ENCODE data around the gene PKDREJ.

PKDREJ gene

GRCh38 chr22:46240073-46240472, 23.1 kb downstream of the PKDREJ start:
- H3K9ac ChIP-seq (ENCODE audit: low read depth in 1 of 2, low read length in 2 of 2) = no peak overlapping the region
- no peak overlapping the region for H3K27ac ChIP-seq (ENCODE audit: low read depth, low read length)
- peaks cover 12 to 19% of the 10 kb centered on the region in 2 donors for H3K4me1 ChIP-seq (ENCODE audit: control insufficient read depth in 1 of 2, insufficient read depth in 2 of 2, low read length in 2 of 2)
- peaks cover 20 to 56% of the 10 kb centered on the region in 2 donors for H3K36me3 ChIP-seq (ENCODE audit: control insufficient read depth in 1 of 2, insufficient read depth in 2 of 2, low read length in 2 of 2)
- H3K27me3 ChIP-seq (ENCODE audit: control insufficient read depth in 1 of 2, insufficient read depth in 2 of 2, low read length in 2 of 2) = no peaks in the 10 kb centered on the region
- H3K9me3 ChIP-seq (ENCODE audit: control insufficient read depth in 1 of 2, low read length in 2 of 2) = no peaks in the 10 kb centered on the region
- no peak overlapping the region for H3K4me3 ChIP-seq (ENCODE audit: low read depth in 1 of 2, low read length in 2 of 2)

- Histone ChIP-seq H3K4me3 (ENCODE audit: low read depth in 1 of 2, low read length in 2 of 2) (no peak overlapping the region), H3K36me3 (ENCODE audit: control insufficient read depth in 1 of 2, insufficient read depth in 2 of 2, low read length in 2 of 2) (peaks cover 26 to 58% of the 10 kb centered on the region in 2 donors), H3K4me1 (ENCODE audit: control insufficient read depth in 1 of 2, insufficient read depth in 2 of 2, low read length in 2 of 2) (peaks cover 12 to 19% of the 10 kb centered on the region in 2 donors), H3K27ac (ENCODE audit: low read depth, low read length) (no peak overlapping the region), H3K27me3 (ENCODE audit: control insufficient read depth in 1 of 2, insufficient read depth in 2 of 2, low read length in 2 of 2) (no peaks in the 10 kb centered on the region), H3K9ac (ENCODE audit: low read depth in 1 of 2, low read length in 2 of 2) (no peak overlapping the region), H3K9me3 (ENCODE audit: control insufficient read depth in 1 of 2, low read length in 2 of 2) (no peaks in the 10 kb centered on the region)
Observed at GRCh38 chr22:46239261-46240048, 23.7 kb downstream of the PKDREJ start.

GRCh38 chr22:46238541-46238940, 24.6 kb downstream of the PKDREJ start:
- Histone ChIP-seq H3K9me3 (ENCODE audit: control insufficient read depth in 1 of 2, low read length in 2 of 2) (no peaks in the 10 kb centered on the region), H3K27me3 (ENCODE audit: control insufficient read depth in 1 of 2, insufficient read depth in 2 of 2, low read length in 2 of 2) (no peaks in the 10 kb centered on the region), H3K4me1 (ENCODE audit: control insufficient read depth in 1 of 2, insufficient read depth in 2 of 2, low read length in 2 of 2) (peaks cover 12 to 19% of the 10 kb centered on the region in 2 donors), H3K36me3 (ENCODE audit: control insufficient read depth in 1 of 2, insufficient read depth in 2 of 2, low read length in 2 of 2) (peaks cover 26 to 54% of the 10 kb centered on the region in 2 donors), H3K9ac (ENCODE audit: low read depth in 1 of 2, low read length in 2 of 2) (no peak overlapping the region), H3K27ac (ENCODE audit: low read depth, low read length) (no peak overlapping the region), H3K4me3 (ENCODE audit: low read depth in 1 of 2, low read length in 2 of 2) (no peak overlapping the region)

- peaks cover 12 to 19% of the 10 kb centered on the region in 2 donors for H3K4me1 ChIP-seq (ENCODE audit: control insufficient read depth in 1 of 2, insufficient read depth in 2 of 2, low read length in 2 of 2)
- H3K36me3 ChIP-seq (ENCODE audit: control insufficient read depth in 1 of 2, insufficient read depth in 2 of 2, low read length in 2 of 2) = peaks cover 21 to 58% of the 10 kb centered on the region in 2 donors
- no peaks in the 10 kb centered on the region for H3K27me3 ChIP-seq (ENCODE audit: control insufficient read depth in 1 of 2, insufficient read depth in 2 of 2, low read length in 2 of 2)
- H3K9ac ChIP-seq (ENCODE audit: low read depth in 1 of 2, low read length in 2 of 2) = no peak overlapping the region
- H3K4me3 ChIP-seq (ENCODE audit: low read depth in 1 of 2, low read length in 2 of 2) = no peak overlapping the region
- no peak overlapping the region for H3K27ac ChIP-seq (ENCODE audit: low read depth, low read length)
- no peaks in the 10 kb centered on the region for H3K9me3 ChIP-seq (ENCODE audit: control insufficient read depth in 1 of 2, low read length in 2 of 2)
Observed at GRCh38 chr22:46237453-46238124, 25.6 kb downstream of the PKDREJ start.

GRCh38 chr22:46234969-46235368, 28.2 kb downstream of the PKDREJ start:
- H3K4me1 ChIP-seq (ENCODE audit: control insufficient read depth in 1 of 2, insufficient read depth in 2 of 2, low read length in 2 of 2) = peaks cover 2% of the 10 kb centered on the region in 2 donors
- no peak overlapping the region for H3K27ac ChIP-seq (ENCODE audit: low read depth, low read length)
- H3K36me3 ChIP-seq (ENCODE audit: control insufficient read depth in 1 of 2, insufficient read depth in 2 of 2, low read length in 2 of 2) = peaks cover 25 to 63% of the 10 kb centered on the region in 2 donors
- no peak overlapping the region for H3K9ac ChIP-seq (ENCODE audit: low read depth in 1 of 2, low read length in 2 of 2)
- H3K9me3 ChIP-seq (ENCODE audit: control insufficient read depth in 1 of 2, low read length in 2 of 2) = no peaks in the 10 kb centered on the region
- H3K27me3 ChIP-seq (ENCODE audit: control insufficient read depth in 1 of 2, insufficient read depth in 2 of 2, low read length in 2 of 2) = no peaks in the 10 kb centered on the region
- H3K4me3 ChIP-seq (ENCODE audit: low read depth in 1 of 2, low read length in 2 of 2) = no peak overlapping the region

GRCh38 chr22:46233231-46233630, 29.9 kb downstream of the PKDREJ start:
- Histone ChIP-seq H3K9ac (ENCODE audit: low read depth in 1 of 2, low read length in 2 of 2) (no peak overlapping the region), H3K36me3 (ENCODE audit: control insufficient read depth in 1 of 2, insufficient read depth in 2 of 2, low read length in 2 of 2) (peaks cover 30 to 51% of the 10 kb centered on the region in 2 donors), H3K27me3 (ENCODE audit: control insufficient read depth in 1 of 2, insufficient read depth in 2 of 2, low read length in 2 of 2) (no peaks in the 10 kb centered on the region), H3K9me3 (ENCODE audit: control insufficient read depth in 1 of 2, low read length in 2 of 2) (no peaks in the 10 kb centered on the region), H3K4me1 (ENCODE audit: control insufficient read depth in 1 of 2, insufficient read depth in 2 of 2, low read length in 2 of 2) (no peaks in the 10 kb centered on the region), H3K27ac (ENCODE audit: low read depth, low read length) (no peak overlapping the region), H3K4me3 (ENCODE audit: low read depth in 1 of 2, low read length in 2 of 2) (no peak overlapping the region)

GRCh38 chr22:46230262-46230901, 32.8 kb downstream of the PKDREJ start:
- no peaks in the 10 kb centered on the region for H3K4me1 ChIP-seq (ENCODE audit: control insufficient read depth in 1 of 2, insufficient read depth in 2 of 2, low read length in 2 of 2)
- H3K4me3 ChIP-seq (ENCODE audit: low read depth in 1 of 2, low read length in 2 of 2) = no peak overlapping the region
- H3K36me3 ChIP-seq (ENCODE audit: control insufficient read depth in 1 of 2, insufficient read depth in 2 of 2, low read length in 2 of 2) = peaks cover 26 to 50% of the 10 kb centered on the region in 2 donors
- no peaks in the 10 kb centered on the region for H3K9me3 ChIP-seq (ENCODE audit: control insufficient read depth in 1 of 2, low read length in 2 of 2)
- no peak overlapping the region for H3K9ac ChIP-seq (ENCODE audit: low read depth in 1 of 2, low read length in 2 of 2)
- no peaks in the 10 kb centered on the region for H3K27me3 ChIP-seq (ENCODE audit: control insufficient read depth in 1 of 2, insufficient read depth in 2 of 2, low read length in 2 of 2)
- no peak overlapping the region for H3K27ac ChIP-seq (ENCODE audit: low read depth, low read length)

GRCh38 chr22:46229701-46230100, 33.4 kb downstream of the PKDREJ start:
- Histone ChIP-seq H3K36me3 (ENCODE audit: control insufficient read depth in 1 of 2, insufficient read depth in 2 of 2, low read length in 2 of 2) (peaks cover 22 to 49% of the 10 kb centered on the region in 2 donors), H3K27me3 (ENCODE audit: control insufficient read depth in 1 of 2, insufficient read depth in 2 of 2, low read length in 2 of 2) (no peaks in the 10 kb centered on the region), H3K4me3 (ENCODE audit: low read depth in 1 of 2, low read length in 2 of 2) (no peak overlapping the region), H3K9me3 (ENCODE audit: control insufficient read depth in 1 of 2, low read length in 2 of 2) (no peaks in the 10 kb centered on the region), H3K9ac (ENCODE audit: low read depth in 1 of 2, low read length in 2 of 2) (no peak overlapping the region), H3K27ac (ENCODE audit: low read depth, low read length) (no peak overlapping the region), H3K4me1 (ENCODE audit: control insufficient read depth in 1 of 2, insufficient read depth in 2 of 2, low read length in 2 of 2) (no peaks in the 10 kb centered on the region)

- no peak overlapping the region for H3K9ac ChIP-seq (ENCODE audit: low read depth in 1 of 2, low read length in 2 of 2)
- H3K27ac ChIP-seq (ENCODE audit: low read depth, low read length) = no peak overlapping the region
- peaks cover 17 to 52% of the 10 kb centered on the region in 2 donors for H3K36me3 ChIP-seq (ENCODE audit: control insufficient read depth in 1 of 2, insufficient read depth in 2 of 2, low read length in 2 of 2)
- H3K27me3 ChIP-seq (ENCODE audit: control insufficient read depth in 1 of 2, insufficient read depth in 2 of 2, low read length in 2 of 2) = no peaks in the 10 kb centered on the region
- H3K4me3 ChIP-seq (ENCODE audit: low read depth in 1 of 2, low read length in 2 of 2) = no peak overlapping the region
- H3K4me1 ChIP-seq (ENCODE audit: control insufficient read depth in 1 of 2, insufficient read depth in 2 of 2, low read length in 2 of 2) = no peaks in the 10 kb centered on the region
- H3K9me3 ChIP-seq (ENCODE audit: control insufficient read depth in 1 of 2, low read length in 2 of 2) = no peaks in the 10 kb centered on the region
Observed at GRCh38 chr22:46226577-46226976, 36.6 kb downstream of the PKDREJ start.

GRCh38 chr22:46225631-46226030, 37.5 kb downstream of the PKDREJ start:
- no peak overlapping the region for H3K4me3 ChIP-seq (ENCODE audit: low read depth in 1 of 2, low read length in 2 of 2)

More at GRCh38 chr22:46225631-46226030, 37.5 kb downstream of the PKDREJ start:
- Histone ChIP-seq H3K9me3 (ENCODE audit: control insufficient read depth in 1 of 2, low read length in 2 of 2) (no peaks in the 10 kb centered on the region), H3K36me3 (ENCODE audit: control insufficient read depth in 1 of 2, insufficient read depth in 2 of 2, low read length in 2 of 2) (peaks cover 20 to 57% of the 10 kb centered on the region in 2 donors), H3K27me3 (ENCODE audit: control insufficient read depth in 1 of 2, insufficient read depth in 2 of 2, low read length in 2 of 2) (no peaks in the 10 kb centered on the region), H3K27ac (ENCODE audit: low read depth, low read length) (no peak overlapping the region), H3K9ac (ENCODE audit: low read depth in 1 of 2, low read length in 2 of 2) (no peak overlapping the region), H3K4me1 (ENCODE audit: control insufficient read depth in 1 of 2, insufficient read depth in 2 of 2, low read length in 2 of 2) (no peaks in the 10 kb centered on the region)

Measured in duodenal mucosa (tissue), 2 donors.